BLaER1 (cell line): ENCODE data around the gene ARCN1.
"Not testable (repeated sequence)": the region's sequence is repeated elsewhere in the genome, so short reads cannot be mapped to it uniquely, and the experiment has no call there.

ENCODE experiments used
- H3K27ac ChIP-seq: shearing (Covaris generic); formaldehyde crosslinking; 2 replicates; pipeline ENCODE4 v1.8.1; 2022
- H3K27me3 ChIP-seq: shearing (Covaris generic); formaldehyde crosslinking; 2 replicates; pipeline ENCODE4 v1.8.1; 2022
- H3K36me3 ChIP-seq: shearing (Covaris generic); formaldehyde crosslinking; 2 replicates; pipeline ENCODE4 v1.8.1; 2022
- H3K4me1 ChIP-seq: shearing (Covaris generic); formaldehyde crosslinking; 2 replicates; pipeline ENCODE4 v1.8.1; 2022
- H3K4me2 ChIP-seq: shearing (Covaris generic); formaldehyde crosslinking; 2 replicates; pipeline ENCODE4 v1.8.1; 2022
- H3K4me3 ChIP-seq: shearing (Covaris generic); formaldehyde crosslinking; 2 replicates; pipeline ENCODE4 v1.8.1; 2022
- H3K9ac ChIP-seq: shearing (Covaris generic); formaldehyde crosslinking; 2 replicates; pipeline ENCODE4 v1.8.1; 2022
- H3K9me3 ChIP-seq: shearing (Covaris generic); formaldehyde crosslinking; 2 replicates; pipeline ENCODE4 v1.8.1; 2022
- H4K20me1 ChIP-seq: shearing (Covaris generic); formaldehyde crosslinking; 2 replicates; pipeline ENCODE4 v1.8.1; 2022
- Cebpa-rat ChIP-seq: shearing (Covaris generic); IDR thresholded peaks from 2 replicates; pipeline ENCODE4 v1.8.1; 2022

ARCN1 gene

GRCh38 chr11:118610773-118611432 lies 38.7 kb downstream of the ARCN1 start:
- TF ChIP-seq Cebpa-rat = no peak
- Histone ChIP-seq H3K36me3 (no peaks in the 10 kb centered on the region), H4K20me1 (peaks cover 40% of the 10 kb centered on the region), H3K27ac (no peak overlapping the region), H3K4me1 (peaks cover 47% of the 10 kb centered on the region), H3K9ac (no peak overlapping the region), H3K27me3 (peaks cover 86% of the 10 kb centered on the region), H3K4me2 (peak overlapping the region; percentile 81), H3K4me3 (peak overlapping the region; percentile 60), H3K9me3 (no peaks in the 10 kb centered on the region)

GRCh38 chr11:118611433-118611795 lies 39.2 kb downstream of the ARCN1 start:
- H3K4me3 ChIP-seq, H3K36me3 ChIP-seq, H3K4me2 ChIP-seq, H3K9ac ChIP-seq, H3K27ac ChIP-seq, H3K9me3 ChIP-seq: not testable (repeated sequence)
- H4K20me1 ChIP-seq = peaks cover 35% of the 10 kb centered on the region
- H3K27me3 ChIP-seq = peaks cover 81% of the 10 kb centered on the region
- H3K4me1 ChIP-seq = peaks cover 45% of the 10 kb centered on the region

GRCh38 chr11:118612378-118612777 lies 40.2 kb downstream of the ARCN1 start:
- Histone ChIP-seq H3K27ac (no peak overlapping the region), H3K4me2 (peak overlapping the region; percentile 20), H4K20me1 (peaks cover 31% of the 10 kb centered on the region), H3K4me3 (no peak overlapping the region), H3K9ac (no peak overlapping the region), H3K27me3 (peaks cover 73% of the 10 kb centered on the region), H3K9me3 (no peaks in the 10 kb centered on the region), H3K4me1 (peaks cover 45% of the 10 kb centered on the region), H3K36me3 (no peaks in the 10 kb centered on the region)
- TF ChIP-seq Cebpa-rat = no peak

- Histone ChIP-seq H3K4me2 (no peak overlapping the region), H3K9me3 (no peaks in the 10 kb centered on the region), H4K20me1 (peaks cover 14% of the 10 kb centered on the region), H3K9ac (no peak overlapping the region), H3K4me1 (peaks cover 31% of the 10 kb centered on the region), H3K27me3 (peaks cover 52% of the 10 kb centered on the region), H3K27ac (no peak overlapping the region), H3K36me3 (no peaks in the 10 kb centered on the region), H3K4me3 (no peak overlapping the region)
- TF ChIP-seq Cebpa-rat = no peak
Measured at GRCh38 chr11:118614511-118614910, 42.3 kb downstream of the ARCN1 start.

- Histone ChIP-seq H4K20me1 (peaks cover 4% of the 10 kb centered on the region), H3K27ac (no peak overlapping the region), H3K36me3 (no peaks in the 10 kb centered on the region), H3K4me1 (peaks cover 31% of the 10 kb centered on the region), H3K27me3 (peaks cover 43% of the 10 kb centered on the region), H3K4me3 (no peak overlapping the region), H3K9me3 (no peaks in the 10 kb centered on the region), H3K4me2 (no peak overlapping the region), H3K9ac (no peak overlapping the region)
- TF ChIP-seq Cebpa-rat = no peak
Measured at GRCh38 chr11:118615282-118615975, 43.2 kb downstream of the ARCN1 start.

GRCh38 chr11:118615976-118616371 lies 43.8 kb downstream of the ARCN1 start:
- no peak overlapping the region for H3K9ac ChIP-seq
- H3K36me3 ChIP-seq = no peaks in the 10 kb centered on the region
- no peak overlapping the region for H3K4me2 ChIP-seq
- H3K4me1 ChIP-seq = peaks cover 31% of the 10 kb centered on the region
- H3K9me3 ChIP-seq = no peaks in the 10 kb centered on the region
- TF ChIP-seq Cebpa-rat = no peak
- no peaks in the 10 kb centered on the region for H4K20me1 ChIP-seq
- peaks cover 42% of the 10 kb centered on the region for H3K27me3 ChIP-seq
- no peak overlapping the region for H3K27ac ChIP-seq
- no peak overlapping the region for H3K4me3 ChIP-seq

- Histone ChIP-seq H3K27ac (no peak overlapping the region), H4K20me1 (no peaks in the 10 kb centered on the region), H3K4me2 (no peak overlapping the region), H3K4me1 (peaks cover 43% of the 10 kb centered on the region), H3K9me3 (no peaks in the 10 kb centered on the region), H3K4me3 (no peak overlapping the region), H3K36me3 (no peaks in the 10 kb centered on the region), H3K9ac (no peak overlapping the region), H3K27me3 (peaks cover 18% of the 10 kb centered on the region)
- no peak for TF ChIP-seq Cebpa-rat
Measured at GRCh38 chr11:118618115-118618990, 46.1 kb downstream of the ARCN1 start.

- Histone ChIP-seq H3K27ac (no peak overlapping the region), H3K4me1 (peaks cover 46% of the 10 kb centered on the region), H3K4me3 (no peak overlapping the region), H3K27me3 (peaks cover 12% of the 10 kb centered on the region; the same call in 1 of the 2 replicates), H3K9ac (no peak overlapping the region), H3K4me2 (peak overlapping the region; percentile 37; the same call in 1 of the 2 replicates), H3K9me3 (no peaks in the 10 kb centered on the region), H3K36me3 (no peaks in the 10 kb centered on the region), H4K20me1 (no peaks in the 10 kb centered on the region)
- TF ChIP-seq Cebpa-rat = no peak
Measured at GRCh38 chr11:118618991-118619375, 46.8 kb downstream of the ARCN1 start.

- Histone ChIP-seq H3K4me1 (peaks cover 46% of the 10 kb centered on the region), H3K36me3 (no peaks in the 10 kb centered on the region), H3K9me3 (no peaks in the 10 kb centered on the region), H3K9ac (no peak overlapping the region), H4K20me1 (no peaks in the 10 kb centered on the region), H3K4me3 (no peak overlapping the region), H3K4me2 (peak overlapping the region; percentile 37), H3K27me3 (peaks cover 6% of the 10 kb centered on the region; the same call in 1 of the 2 replicates), H3K27ac (no peak overlapping the region)
- TF ChIP-seq Cebpa-rat = no peak
Measured at GRCh38 chr11:118619444-118620197, 47.4 kb downstream of the ARCN1 start.
